GM21381 (cell line): Measurements from ENCODE around the gene EPN1.

Experiments
- ATAC-seq: cut with Tn5 transposase; IDR thresholded peaks from one replicate; pipeline ENCODE4 v1.9.1; 2021; ENCODE audit warnings: mild to moderate bottlenecking, moderate library complexity; ENCODE audit not compliant: unreplicated experiment

EPN1 gene

DNA sequence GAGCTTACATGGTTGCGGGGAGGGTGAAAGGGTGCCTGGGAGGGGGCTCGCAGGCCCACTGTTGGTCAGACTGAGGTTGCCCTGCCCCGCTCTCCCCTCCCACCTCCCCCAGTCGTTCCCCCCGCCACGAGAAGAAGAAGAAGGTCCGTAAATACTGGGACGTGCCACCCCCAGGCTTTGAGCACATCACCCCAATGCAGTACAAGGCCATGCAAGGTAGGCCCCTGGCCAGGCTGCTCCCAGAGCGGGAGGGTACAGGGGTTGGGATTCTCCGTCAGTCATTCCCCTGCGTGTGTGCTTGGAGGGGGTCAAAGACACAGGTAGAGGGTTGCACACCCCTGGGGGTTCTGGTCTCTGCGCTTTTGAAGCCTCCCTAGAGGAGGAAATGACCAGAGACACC lies 14.6 kb upstream of the EPN1 start:
- no peak for ATAC-seq

DNA sequence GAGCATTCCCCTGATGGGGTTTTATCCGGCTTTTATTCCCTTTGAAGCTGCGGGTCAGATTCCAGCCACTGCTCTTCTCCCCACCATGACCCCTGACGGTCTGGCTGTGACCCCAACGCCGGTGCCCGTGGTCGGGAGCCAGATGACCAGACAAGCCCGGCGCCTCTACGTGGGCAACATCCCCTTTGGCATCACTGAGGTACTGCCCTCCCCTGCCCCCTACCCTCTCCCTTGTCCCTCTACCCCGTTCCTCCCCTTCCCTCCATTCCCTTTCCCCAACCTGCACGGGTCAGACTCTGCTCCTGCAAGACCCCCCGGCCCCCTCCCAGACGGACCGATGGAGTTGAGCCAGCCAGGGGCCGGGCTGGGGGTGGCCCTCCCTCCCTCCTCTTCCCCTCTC lies 14.0 kb upstream of the EPN1 start:
- ATAC-seq, result no peak

DNA sequence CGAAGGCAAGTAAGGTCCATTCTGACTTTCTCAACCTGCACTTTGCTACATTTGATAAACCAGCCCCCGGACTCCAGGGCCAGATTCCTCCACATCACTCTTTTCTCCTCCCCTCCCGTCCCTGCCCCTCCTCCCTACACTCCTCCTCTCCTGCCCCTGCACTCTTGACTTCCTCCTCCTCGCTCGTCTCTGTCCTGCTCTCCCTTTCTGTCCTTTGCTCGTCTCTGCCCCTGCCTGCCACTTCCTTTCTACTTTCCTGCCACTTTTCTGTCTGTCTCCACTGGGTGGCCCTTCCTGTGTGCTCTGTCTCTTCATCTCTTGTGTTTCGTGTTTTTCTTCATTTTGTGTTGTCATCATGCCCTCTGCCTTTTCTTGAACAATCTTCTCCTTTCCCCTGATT lies 13.2 kb upstream of the EPN1 start:
- ATAC-seq, result no peak

DNA sequence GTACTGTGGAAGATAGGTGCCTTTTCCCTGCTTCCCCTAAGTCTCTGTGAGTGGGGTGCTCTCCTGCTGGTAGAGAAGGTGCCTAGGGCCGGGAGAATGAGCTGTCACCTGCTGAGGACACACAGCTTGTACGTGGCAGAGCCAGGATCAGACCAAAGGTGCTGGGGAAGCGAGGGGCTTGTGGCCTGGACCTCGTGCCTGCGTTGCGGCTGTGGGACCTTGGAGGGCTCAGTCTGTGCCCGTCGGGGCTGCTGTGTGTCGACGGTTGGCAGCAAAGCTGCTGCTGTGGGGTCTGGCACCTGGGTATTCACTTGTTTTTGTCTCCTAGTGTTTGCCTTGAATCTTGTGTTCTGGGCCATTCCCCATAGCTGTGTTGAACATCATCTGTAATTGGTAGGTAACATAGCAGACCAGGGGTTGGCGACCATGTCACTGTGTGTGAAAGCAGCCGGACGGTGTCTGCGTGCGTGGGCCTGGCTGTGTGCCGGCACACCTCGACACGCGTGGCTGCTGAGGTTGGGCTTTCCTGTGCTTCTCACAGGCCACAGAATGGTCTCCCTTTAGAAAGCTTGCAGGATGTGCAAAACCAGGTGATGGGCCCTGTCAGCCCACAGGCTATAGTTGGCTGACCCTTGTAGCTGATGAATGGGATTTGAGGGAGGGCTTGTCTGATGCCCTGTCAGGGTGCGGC lies 11.0 kb upstream of the EPN1 start:
- ATAC-seq, result no peak

DNA sequence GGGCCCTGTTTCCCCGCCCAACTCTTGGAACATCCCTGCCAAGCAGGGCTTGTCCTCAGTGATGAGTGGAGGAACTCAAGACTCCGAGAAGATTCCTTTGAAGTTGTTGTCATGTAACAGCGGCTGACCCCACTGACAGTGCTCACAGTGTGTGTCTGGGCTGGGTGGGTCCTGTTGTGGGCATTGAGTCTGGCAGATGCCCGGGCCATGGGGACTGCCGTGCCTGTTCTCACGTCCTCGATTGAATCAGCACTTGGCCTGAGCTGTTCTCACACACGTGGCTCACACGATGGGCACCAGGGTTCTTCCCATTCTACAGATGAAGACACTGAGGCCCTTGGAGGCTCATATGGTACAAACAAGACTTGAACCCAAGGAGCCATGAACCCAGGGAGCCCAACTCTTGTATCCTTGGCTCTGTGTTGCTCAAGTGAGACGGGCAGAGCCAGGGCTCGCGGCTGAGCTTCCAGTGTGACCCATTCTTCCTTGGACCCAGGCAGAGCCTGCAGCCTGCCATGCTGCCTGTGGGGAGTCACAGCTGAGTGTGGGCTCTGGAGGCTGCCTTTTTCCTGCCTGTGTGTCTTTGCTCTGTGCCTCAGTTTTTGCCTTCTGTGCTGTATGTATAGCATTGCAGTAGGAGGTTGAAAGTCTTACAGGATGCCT lies 8.6 kb upstream of the EPN1 start:
- ATAC-seq, result no peak

DNA sequence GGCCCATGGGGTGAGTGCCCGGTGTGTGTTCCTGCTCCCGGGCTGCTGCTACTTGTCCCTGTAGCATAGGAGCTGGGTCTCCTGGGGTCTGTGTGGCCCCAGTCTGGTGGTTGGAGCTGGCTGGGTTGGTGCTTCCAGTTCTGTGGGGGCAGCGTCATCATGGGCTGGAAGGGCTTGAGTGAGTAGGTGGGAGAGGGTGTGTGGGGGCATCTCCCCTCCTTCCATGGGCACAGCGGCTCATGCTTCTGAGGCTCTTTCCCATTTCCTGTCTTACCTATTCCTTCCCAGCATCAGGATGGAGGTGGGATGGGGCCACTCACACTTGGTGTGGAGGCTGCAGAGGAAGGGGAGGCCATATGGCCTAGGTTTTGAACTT lies 8.0 kb upstream of the EPN1 start:
- no peak for ATAC-seq

DNA sequence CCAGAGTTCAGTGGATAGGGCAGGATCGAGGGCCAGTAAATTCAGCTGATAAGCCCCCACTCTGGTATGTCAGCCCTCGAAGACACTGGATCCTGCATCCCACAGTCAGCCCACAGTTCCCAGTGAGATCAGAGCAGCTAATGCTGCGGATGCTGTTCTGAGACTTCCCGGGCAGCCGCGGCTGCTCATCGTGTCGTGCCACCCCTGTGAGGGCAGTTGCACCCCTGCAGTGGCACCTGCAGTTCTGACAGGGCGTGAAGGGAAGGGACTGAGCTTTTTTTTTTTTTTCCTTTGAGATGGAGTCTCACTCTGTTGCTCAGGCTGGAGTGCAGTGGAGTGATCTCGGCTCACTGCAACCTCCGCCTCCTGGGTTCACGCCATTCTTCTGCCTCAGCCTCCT lies 7.5 kb upstream of the EPN1 start:
- ATAC-seq, result no peak

DNA sequence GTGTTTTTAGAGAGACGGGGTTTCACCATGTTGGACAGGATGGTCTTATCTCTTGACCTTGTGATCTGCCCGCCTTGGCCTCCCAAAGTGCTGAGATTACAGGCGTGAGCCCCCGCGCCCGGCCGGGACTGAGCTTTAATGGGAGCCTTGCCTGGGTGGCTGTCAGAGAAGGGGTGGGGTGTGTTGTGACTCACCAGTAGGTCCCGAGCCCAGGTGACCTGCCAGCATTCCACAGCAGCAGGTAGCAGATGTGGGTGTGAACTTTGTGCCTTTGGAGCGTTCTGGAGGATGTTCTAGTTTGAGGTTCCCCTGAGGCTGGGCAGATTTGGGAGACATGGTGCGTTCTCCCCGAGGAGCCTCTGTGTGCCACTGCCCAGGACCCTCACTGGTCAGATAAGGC lies 7.1 kb upstream of the EPN1 start:
- ATAC-seq, result no peak

DNA sequence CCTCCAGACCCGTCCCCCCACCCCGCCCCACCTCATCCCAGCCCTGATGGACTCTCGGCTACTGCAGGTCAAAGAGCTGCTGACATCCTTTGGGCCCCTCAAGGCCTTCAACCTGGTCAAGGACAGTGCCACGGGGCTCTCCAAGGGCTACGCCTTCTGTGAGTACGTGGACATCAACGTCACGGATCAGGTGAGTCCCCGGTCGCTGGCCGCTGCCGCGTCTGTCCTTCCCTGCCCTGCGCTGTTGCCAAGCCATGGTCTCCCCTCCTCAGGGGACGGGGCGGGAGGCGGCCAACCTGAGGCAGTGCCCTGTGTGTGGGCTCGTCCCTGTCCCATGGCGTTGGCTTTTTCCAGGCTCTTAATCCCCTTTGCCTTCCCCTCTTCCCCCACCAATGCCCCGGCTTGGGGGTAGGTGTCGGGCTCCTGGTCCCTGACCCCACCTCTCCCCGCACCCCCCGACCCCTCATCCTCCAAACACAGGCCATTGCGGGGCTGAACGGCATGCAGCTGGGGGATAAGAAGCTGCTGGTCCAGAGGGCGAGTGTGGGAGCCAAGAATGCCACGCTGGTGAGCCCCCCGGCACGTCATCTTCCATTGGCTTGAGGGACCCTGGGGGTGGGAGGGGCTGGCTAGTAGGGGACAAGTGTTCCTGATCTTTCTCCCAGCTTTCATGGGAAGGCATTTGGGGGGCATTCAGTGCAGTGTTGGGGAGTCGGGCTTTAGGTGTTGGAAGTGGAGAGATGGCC lies 6.2 kb upstream of the EPN1 start:
- no peak for ATAC-seq

DNA sequence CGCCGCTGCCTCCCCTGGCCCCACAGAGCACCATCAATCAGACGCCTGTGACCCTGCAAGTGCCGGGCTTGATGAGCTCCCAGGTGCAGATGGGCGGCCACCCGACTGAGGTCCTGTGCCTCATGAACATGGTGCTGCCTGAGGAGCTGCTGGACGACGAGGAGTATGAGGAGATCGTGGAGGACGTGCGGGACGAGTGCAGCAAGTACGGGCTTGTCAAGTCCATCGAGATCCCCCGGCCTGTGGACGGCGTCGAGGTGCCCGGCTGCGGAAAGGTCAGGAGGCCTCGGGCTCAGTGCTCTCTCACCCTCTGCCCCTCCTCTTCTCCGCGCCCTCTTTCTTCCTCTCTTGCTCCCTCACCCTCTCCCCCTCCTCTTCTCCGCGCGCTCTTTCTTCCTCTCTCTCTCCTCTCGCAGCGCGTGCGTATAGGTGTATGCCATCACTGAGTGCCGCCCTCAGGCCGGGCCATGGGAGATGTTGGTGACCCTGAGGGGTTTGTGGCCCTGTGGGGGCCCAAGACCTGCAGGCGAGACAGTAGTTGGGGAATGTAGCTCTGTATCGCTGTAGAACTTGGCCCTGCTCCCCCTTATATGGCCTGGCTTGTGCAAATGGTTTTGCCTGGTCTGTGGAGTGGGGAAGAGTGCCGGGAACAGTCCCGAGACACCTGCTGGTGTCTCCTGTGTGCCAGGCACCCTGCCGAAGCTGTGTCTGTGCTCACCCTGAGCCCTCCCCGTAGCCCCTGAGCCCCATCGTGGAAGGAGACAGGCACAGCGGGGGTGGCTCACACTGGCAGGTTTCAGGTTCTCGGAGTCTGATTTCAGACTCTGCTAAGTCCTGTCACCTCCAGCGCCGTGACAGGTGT lies 5.4 kb upstream of the EPN1 start:
- no peak for ATAC-seq

DNA sequence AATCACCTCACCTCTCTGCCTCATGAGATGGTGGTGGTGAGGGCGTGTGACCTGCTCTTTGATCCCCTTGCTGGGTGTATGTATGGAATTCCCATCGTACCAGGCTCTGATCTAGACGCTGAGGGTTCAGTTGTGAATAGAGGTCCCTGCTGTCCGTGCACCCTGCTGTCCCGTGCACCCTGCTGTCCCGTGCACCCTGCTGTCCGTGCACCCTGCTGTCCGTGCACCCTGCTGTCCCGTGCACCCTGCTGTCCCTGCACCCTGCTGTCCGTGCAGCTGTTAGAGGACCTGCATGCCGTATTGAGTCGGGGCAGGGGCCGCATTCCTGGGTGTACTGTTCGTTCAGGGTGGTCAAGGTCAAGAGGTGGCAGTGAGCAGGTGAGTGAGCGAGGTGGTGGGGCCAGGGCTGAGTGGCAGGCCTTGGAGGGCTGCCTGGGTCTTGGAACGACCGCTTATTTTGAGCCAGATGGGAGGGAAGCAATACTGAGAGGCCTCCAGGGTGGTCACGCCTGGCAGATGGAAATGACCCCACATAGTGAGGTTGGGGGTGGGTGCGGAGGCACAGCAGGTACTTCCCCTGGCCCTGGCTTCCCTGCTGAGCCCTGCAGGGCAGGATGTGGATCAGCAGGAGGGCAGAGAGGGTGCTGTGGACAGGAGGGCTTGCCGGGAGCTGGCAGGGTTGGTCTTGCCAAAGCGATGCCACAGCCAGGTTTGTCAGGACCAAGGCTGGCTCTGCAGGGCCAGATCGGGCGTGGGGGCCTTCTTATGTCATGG lies 4.6 kb upstream of the EPN1 start:
- no peak for ATAC-seq

DNA sequence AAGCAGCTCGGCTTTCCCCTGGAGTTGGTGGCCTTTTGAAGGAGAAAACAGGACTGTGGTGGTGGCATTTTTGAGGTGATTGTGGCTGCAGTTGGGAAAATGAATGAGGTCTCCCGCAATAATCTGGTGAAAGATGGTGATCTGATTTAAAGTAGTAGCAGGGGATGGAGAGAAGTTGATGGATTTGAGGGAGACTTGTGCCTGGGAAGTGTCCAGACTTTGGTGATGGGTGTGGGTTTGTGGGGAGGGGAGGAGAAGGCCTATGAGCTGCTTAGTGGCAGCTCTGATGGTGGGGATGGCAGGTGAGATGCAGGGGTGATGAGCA lies 4.0 kb upstream of the EPN1 start:
- no peak for ATAC-seq

DNA sequence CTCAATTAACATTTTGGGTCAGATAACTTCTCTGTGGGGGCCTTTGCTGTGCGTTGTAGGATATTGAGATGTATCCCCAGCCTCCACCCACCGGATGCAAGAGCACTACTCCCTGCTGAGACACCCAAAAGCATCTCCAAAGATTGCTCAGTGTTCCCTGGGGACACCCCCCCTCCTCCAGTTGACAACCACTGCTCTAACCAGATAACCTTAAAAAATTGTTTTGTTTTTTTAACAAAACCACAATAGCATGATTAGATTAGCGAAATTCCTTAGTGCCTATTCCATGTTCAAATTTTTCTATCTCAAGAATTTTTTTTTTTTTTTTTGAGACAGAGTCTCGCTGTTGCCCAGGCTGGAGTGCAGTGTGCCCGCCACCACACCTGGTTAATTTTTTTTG lies 2.6 kb upstream of the EPN1 start:
- no peak for ATAC-seq

DNA sequence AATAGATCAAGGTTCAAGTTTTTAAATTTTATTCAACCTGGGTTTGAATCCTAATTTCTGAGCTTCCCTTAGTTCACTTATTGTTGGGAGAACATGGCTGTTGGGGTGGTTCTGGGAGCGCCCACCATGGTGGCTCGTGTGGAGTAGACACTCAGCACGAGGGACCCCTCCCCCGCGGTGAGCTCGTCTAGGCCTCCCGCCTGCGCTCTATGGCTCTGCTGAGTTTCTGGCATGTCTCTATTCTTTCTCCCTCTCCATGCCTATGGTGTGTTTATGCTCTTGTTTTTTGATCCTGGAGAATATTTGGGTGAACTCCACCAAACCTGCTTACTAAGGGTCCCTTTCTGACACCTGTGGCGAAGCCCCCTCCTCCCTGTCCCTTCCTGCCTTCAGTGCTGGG lies 1.6 kb upstream of the EPN1 start:
- no peak for ATAC-seq

DNA sequence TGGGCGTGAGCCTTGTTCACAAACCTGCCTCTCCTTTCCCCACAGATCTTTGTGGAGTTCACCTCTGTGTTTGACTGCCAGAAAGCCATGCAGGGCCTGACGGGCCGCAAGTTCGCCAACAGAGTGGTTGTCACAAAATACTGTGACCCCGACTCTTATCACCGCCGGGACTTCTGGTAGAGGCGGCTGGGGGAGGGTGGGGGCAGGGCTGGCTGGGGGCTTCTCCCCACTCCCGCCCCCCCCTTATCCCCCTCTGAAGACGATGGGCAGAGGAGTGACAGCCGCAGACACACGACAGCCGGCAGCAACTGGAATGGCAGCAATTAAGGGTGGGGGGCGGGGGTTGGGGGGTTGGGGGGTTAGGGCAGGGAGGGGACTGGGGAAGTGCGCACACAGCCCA lies 1.1 kb upstream of the EPN1 start:
- ATAC-seq, result no peak

DNA sequence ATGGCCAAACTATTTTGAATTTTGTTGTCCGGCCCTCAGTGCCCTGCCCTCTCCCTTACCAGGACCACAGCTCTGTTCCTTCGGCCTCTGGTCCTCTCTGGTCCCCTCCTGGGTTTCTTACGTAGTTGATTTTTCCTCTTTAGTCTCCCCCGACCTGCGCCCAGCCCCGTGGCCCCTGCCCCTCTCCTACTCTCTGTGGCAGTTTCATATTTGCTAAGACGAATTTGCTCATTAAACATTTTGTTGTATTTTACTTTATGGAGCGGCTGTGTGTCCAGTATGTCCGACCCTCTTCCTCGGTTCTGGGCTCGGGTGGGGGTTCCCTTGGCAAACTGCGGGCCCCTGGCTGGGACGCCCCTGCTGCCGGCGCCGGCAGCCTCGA lies 576 bp upstream of the EPN1 start:
- no peak for ATAC-seq

DNA sequence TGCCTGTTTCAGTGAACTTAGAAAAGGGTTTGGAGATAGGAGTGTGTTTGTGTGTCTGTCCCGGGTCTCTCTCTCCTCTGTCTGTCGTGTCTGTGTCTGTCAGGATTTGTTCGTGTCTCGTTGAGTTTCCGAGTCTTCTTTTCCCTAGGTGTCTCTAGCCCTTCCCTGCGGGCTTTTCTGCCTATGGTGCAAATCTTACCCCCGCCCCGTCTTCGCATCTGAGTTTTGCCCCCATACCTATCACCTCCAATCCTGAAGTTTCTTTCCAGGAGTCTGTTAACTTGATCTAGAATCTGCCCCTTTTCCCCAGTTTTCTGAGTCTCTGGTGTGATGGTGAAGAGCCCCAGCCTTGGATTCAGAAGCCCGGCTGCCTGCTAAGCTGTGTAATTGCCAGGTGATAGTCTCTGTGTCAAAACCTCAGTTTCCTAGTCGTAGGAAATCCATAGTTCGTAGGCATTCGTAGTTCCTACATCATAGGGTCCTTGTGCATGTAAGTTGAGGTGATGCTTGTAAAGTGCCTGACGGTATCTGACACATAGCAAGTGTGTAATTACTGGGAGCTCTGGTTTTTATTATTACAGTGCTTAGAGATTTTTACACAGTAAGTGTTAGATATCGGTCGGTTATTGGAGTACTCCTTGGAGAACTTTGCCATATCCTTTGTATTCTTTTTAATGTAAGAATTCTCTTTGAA lies 782 bp downstream of the EPN1 start:
- ATAC-seq, result no peak

DNA sequence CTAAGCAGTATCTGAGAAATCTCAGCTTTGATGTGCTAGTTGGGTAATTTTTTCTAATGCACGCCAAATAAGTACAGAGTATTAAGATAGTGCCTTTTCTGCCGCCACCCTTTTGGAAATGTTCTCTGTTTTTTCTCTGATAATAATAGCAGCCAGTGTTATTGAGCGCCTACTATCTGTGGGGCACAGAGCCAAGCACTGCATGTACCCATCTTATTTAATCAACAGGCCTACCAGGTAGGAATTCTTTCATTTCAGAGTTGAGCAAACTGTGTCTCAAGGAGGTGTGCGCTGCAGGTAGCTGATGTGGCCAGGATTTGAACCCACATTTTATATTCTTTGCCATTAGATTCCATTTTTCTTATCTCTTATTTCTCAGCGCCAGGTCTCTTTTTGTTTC lies 1.4 kb downstream of the EPN1 start:
- no peak for ATAC-seq

DNA sequence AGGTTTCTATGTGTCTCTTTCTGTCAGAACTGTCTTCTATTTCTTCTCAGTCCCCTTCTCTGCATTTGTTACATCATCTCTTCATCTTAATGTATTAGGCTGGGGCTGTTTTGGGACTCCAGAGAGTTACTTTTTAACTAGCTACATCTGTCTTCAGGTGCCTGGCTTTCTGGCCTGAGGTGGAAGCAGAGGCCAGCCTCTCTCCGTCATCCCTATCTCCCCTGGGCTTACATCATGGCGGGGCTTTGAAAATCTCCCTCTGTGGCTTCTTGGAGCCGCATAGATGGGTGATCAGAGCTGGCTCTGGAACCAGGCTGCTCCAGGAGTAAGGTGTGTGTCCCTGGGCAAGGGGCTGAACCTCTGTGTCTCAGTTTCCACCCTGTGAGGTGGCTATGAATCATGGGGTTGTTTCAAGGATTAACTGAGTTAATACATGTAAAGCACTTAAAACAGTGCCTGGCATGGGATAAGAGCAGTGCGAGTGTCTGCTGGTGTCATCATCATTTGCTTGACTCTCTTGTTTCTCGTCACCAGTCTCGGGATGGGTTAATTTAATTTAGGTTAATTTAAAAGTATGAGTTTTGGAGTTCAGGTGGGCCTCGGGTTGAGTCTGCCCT lies 2.0 kb downstream of the EPN1 start:
- no peak for ATAC-seq

DNA sequence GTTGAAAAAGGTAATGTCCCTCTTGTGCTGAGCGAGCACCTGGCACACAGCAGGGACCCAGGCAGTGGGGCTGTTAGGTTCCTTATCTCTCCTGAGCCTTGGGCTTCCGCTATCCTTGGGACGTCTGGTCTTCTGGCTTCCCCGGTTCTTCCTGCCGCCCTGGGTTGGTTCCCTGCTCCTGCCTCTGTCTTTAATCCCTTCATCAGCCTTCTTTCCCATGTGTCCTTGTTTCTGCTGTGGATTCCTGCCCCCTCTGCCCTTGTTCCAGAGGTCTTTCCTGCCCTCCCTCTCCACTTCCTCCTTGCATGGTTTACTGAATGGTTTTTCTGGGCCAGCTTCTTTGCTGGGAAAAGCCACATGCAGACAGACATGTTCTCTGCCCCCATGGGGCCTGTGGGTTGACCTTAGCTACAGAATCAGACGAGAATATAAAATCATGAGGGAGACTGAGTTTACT lies 2.6 kb downstream of the EPN1 start:
- no peak for ATAC-seq
